ENCODE measurements around the gene ZNF514. TPM values are rescaled to one million over a fixed set of nuclear protein-coding genes. Genes with fewer than 3 reads are reported as not detected.

The ZNF514 gene
- total RNA-seq, 1 experiment from 2014 or later, result 12.9 TPM

DNA sequence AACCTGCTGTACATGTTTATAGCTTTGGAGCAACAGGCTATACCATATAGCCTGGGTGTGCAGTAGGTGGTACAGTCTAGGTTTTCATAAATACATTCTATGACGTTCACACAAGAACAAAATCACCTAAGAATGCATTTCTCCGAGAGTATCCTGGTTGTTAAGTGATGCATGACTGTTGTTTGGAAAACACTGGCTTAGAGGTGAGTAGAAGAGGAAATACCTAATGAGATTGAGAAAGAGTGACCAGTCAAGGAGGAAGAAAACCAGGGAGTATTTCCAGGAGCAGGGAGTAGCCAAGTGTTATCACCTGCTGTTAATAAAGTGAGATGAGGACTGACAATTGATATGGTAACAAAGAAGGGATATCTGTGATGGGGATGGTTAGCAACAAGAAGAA is 44.7 kb upstream of the ZNF514 start:
- Histone ChIP-seq H3K9ac (ENCODE audit: extremely low read depth, insufficient read length, low read length) (no peak overlapping the region), H2BK5ac (ENCODE audit: insufficient read length, low read length) (no peak overlapping the region), H3K79me2 (ENCODE audit: insufficient read depth, low read length) (no peaks in the 10 kb centered on the region), H3K4me1 (ENCODE audit: insufficient read depth, low read length) (no peaks in the 10 kb centered on the region), H2BK20ac (ENCODE audit: low read depth, low read length, poor library complexity, severe bottlenecking) (no peak overlapping the region), H3K9me3 (ENCODE audit: control insufficient read depth, low read depth, low read length) (peaks cover under 1% of the 10 kb centered on the region), H4K5ac (ENCODE audit: insufficient read length, low read depth, low read length) (no peak overlapping the region), H2BK120ac (ENCODE audit: low read depth, low read length, poor library complexity, severe bottlenecking) (no peak overlapping the region), H4K8ac (replicated peaks; ENCODE audit: insufficient read length, low read depth, low read length) (no peak overlapping the region), H3K4me2 (ENCODE audit: insufficient read depth, insufficient read length, low read length) (no peak overlapping the region), H2AK5ac (ENCODE audit: insufficient read length, low read length) (no peak overlapping the region), H3K27me3 (ENCODE audit: insufficient read depth, low read length) (peaks cover 8% of the 10 kb centered on the region), H4K91ac (ENCODE audit: insufficient read length, low read depth, low read length) (no peak overlapping the region), H3K23ac (ENCODE audit: insufficient read length, low read depth, low read length) (no peak overlapping the region), H3T11ph (ENCODE audit: low read length) (no peak overlapping the region), H2BK15ac (ENCODE audit: low read depth, low read length) (no peak overlapping the region), H3K14ac (ENCODE audit: insufficient read depth, low read length) (no peak overlapping the region), H3K79me1 (ENCODE audit: insufficient read depth, low read depth, low read length, poor library complexity, severe bottlenecking) (no peaks in the 10 kb centered on the region), H3K23me2 (ENCODE audit: insufficient read length, low read depth, low read length, poor library complexity, severe bottlenecking) (peaks cover 3% of the 10 kb centered on the region), H2AFZ (ENCODE audit: low read length) (no peak overlapping the region), H3K27ac (ENCODE audit: insufficient read length, low read depth, low read length) (no peak overlapping the region), H2BK12ac (ENCODE audit: insufficient read length, low read depth, low read length) (no peak overlapping the region), H3K56ac (ENCODE audit: insufficient read length, low read depth, low read length) (no peak overlapping the region), H3K4ac (ENCODE audit: low read depth, low read length) (no peak overlapping the region), H4K20me1 (ENCODE audit: control insufficient read depth, insufficient read depth, insufficient read length) (no peaks in the 10 kb centered on the region), H3K18ac (ENCODE audit: insufficient read length, low read depth, low read length) (no peak overlapping the region)
- no peak for DNase-seq
- no CpG with 5 or more reads among the region's 2 CpGs for WGBS (ENCODE audit: extremely low coverage, insufficient read length, low lambda C conversion rate)
- no peak overlapping the region for H3K27ac Mint-ChIP-seq
- H3K4me3 Mint-ChIP-seq, result no peak overlapping the region
- peaks cover 41% of the 10 kb centered on the region for H3K27me3 Mint-ChIP-seq (ENCODE audit: low read depth)
- H3K9me3 Mint-ChIP-seq, result peaks cover 11 to 21% of the 10 kb centered on the region in 2 experiments
- peaks cover 10 to 14% (median 12%) of the 10 kb centered on the region in 3 experiments for H3K36me3 Mint-ChIP-seq (ENCODE audit: insufficient read depth in 1 of 3, low read depth in 3 of 3)
- H3K4me1 Mint-ChIP-seq, result peaks cover 21 to 25% of the 10 kb centered on the region in 2 experiments
- no peak for TF ChIP-seq CTCF (conservative IDR thresholded peaks at IDR 0.05)
